Ectodermal cell (in vitro differentiated cells): Measurements from ENCODE around the gene UNG.
"Not testable (repeated sequence)": the region's sequence is repeated elsewhere in the genome, so short reads cannot be mapped to it uniquely, and the experiment has no call there.

Source experiments
- H3K27ac ChIP-seq: 2 replicates; pipeline ENCODE4 v1.7.0; 2013; ENCODE audit warnings: mild to moderate bottlenecking, low read depth, low read length; ENCODE audit not compliant: insufficient read depth, poor library complexity, severe bottlenecking
- H3K27me3 ChIP-seq: 2 replicates; pipeline ENCODE4 v1.7.0; 2013; ENCODE audit warnings: mild to moderate bottlenecking, low read length; ENCODE audit not compliant: insufficient read depth, control insufficient read depth, poor library complexity, severe bottlenecking
- H3K36me3 ChIP-seq: one replicate; pipeline ENCODE4 v1.7.0; 2013; ENCODE audit warnings: low read length; ENCODE audit not compliant: control insufficient read depth, insufficient read depth
- H3K4me1 ChIP-seq: one replicate; pipeline ENCODE4 v1.7.0; 2013; ENCODE audit warnings: low read length; ENCODE audit not compliant: control insufficient read depth, insufficient read depth
- H3K4me3 ChIP-seq: 2 replicates; pipeline ENCODE4 v1.7.0; 2013; ENCODE audit warnings: low read depth, low read length, control low read depth; ENCODE audit not compliant: insufficient read depth
- H3K9me3 ChIP-seq: 2 replicates; pipeline ENCODE4 v1.7.0; 2013; ENCODE audit warnings: mild to moderate bottlenecking, low read length, moderate library complexity; ENCODE audit not compliant: control insufficient read depth
- WGBS, 2 experiments: methylation state at CpG; one replicate each; pipeline ENCODE4 v1.1.7; 2013; ENCODE audit warnings: missing lambda C conversion rate in 2 of 2; 5-methylcytosine and 5-hydroxymethylcytosine counted together

The UNG gene

DNA sequence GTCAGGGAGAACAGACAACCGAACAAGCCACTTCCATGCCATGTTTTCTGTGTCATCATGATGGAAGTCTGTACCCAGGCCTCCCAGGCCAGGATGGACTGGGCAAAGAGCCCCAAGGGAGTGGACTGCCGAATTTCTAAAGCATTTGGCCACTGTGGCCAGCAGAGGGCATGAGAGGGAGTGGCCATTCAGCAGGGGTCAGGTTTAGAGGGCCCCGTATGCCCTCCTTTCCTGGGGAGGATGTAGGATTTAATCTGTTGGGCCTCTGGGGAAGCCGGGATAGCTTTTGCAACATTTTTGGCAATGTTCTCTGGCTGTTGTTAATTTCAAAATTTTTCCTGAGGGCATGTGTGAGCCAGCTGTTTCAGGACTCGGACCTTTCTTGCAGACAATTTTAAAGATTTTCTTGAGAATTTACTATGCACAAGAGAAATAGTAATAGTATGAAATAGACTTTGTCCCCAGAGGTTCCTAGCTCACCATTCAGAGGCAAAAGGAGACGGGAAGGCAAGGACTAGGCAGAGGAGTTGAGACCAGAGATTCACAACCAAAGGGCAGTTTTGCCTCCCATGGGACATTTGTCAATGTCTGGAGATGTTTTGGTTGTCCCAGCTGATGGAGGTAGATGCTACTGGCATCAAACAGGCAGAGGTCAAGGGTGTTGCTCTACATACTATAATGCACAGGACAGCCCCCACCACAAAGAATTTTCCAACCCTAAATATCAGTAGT is 37.0 kb downstream of the UNG start:
- Histone ChIP-seq H3K4me3 (no peak overlapping the region), H3K9me3 (no peaks in the 10 kb centered on the region), H3K27ac (no peak overlapping the region), H3K4me1 (no peaks in the 10 kb centered on the region), H3K27me3 (no peaks in the 10 kb centered on the region), H3K36me3 (no peaks in the 10 kb centered on the region)
- 64 to 70% methylated on average over 6 of the region's 6 CpGs for WGBS, 2 experiments

GRCh38 chr12:109137055-109137454 is 39.7 kb downstream of the UNG start:
- H3K36me3 ChIP-seq, result no peaks in the 10 kb centered on the region
- H3K4me3 ChIP-seq, result no peak overlapping the region
- H3K9me3 ChIP-seq, result no peaks in the 10 kb centered on the region
- WGBS, 2 experiments, result 86 to 89% methylated on average over 2 of the region's 2 CpGs
- no peaks in the 10 kb centered on the region for H3K4me1 ChIP-seq
- H3K27ac ChIP-seq, result no peak overlapping the region
- no peaks in the 10 kb centered on the region for H3K27me3 ChIP-seq

GRCh38 chr12:109139360-109139759 is 42.0 kb downstream of the UNG start:
- WGBS, 2 experiments, result 91 to 92% methylated on average over 9 of the region's 9 CpGs
- H3K9me3 ChIP-seq, result no peaks in the 10 kb centered on the region
- no peak overlapping the region for H3K4me3 ChIP-seq
- no peaks in the 10 kb centered on the region for H3K36me3 ChIP-seq
- H3K27me3 ChIP-seq, result no peaks in the 10 kb centered on the region
- no peak overlapping the region for H3K27ac ChIP-seq
- no peaks in the 10 kb centered on the region for H3K4me1 ChIP-seq

DNA sequence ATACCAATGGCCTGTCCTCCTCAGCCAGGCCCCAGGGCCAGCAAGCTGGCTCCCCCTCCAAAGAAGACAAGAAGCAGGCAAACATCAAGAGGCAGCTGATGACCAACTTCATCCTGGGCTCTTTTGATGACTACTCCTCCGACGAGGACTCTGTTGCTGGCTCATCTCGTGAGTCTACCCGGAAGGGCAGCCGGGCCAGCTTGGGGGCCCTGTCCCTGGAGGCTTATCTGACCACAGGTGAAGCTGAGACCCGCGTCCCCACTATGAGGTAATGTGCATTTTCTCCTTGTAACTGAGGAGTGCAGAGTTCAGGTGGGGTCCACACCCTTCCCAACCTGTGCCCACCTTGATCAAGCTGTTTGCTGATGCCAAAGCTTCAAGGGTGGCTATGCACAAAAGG is 42.4 kb downstream of the UNG start:
- WGBS, 2 experiments, result 78% methylated on average over 7 of the region's 7 CpGs
- H3K4me1 ChIP-seq, result no peaks in the 10 kb centered on the region
- H3K9me3 ChIP-seq, result no peaks in the 10 kb centered on the region
- H3K27me3 ChIP-seq, result no peaks in the 10 kb centered on the region
- no peak overlapping the region for H3K4me3 ChIP-seq
- no peak overlapping the region for H3K27ac ChIP-seq
- H3K36me3 ChIP-seq, result no peaks in the 10 kb centered on the region

DNA sequence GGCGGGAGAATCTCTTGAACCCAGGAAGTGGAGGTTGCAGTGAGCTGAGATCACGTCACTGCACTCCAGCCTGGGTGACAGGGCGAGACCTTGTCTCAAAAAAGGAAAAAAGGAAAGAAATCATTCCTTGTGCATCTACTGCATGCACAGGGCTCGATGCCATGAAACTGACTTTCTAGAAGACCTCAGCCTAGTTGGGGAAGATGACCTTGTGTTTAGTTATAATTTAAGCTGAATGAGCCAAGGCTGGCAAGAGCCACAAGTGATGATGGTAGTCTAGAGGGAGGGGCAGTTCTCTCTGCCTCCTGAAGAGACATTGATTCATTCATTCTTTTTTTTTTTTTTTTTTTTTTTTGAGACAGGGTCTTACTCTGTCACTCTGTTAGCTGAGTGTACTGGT is 43.2 kb downstream of the UNG start:
- Histone ChIP-seq H3K4me1 (no peaks in the 10 kb centered on the region), H3K36me3 (no peaks in the 10 kb centered on the region), H3K27ac (no peak overlapping the region), H3K9me3 (no peaks in the 10 kb centered on the region), H3K27me3 (no peaks in the 10 kb centered on the region), H3K4me3 (no peak overlapping the region)
- WGBS, 2 experiments, result 93 to 95% methylated on average over 4 of the region's 4 CpGs

GRCh38 chr12:109144224-109144623 is 46.8 kb downstream of the UNG start:
- H3K36me3 ChIP-seq, result no peaks in the 10 kb centered on the region
- no peaks in the 10 kb centered on the region for H3K9me3 ChIP-seq
- H3K4me3 ChIP-seq, result no peak overlapping the region
- WGBS, 2 experiments, result 58 to 63% methylated on average over 4 of the region's 4 CpGs
- no peaks in the 10 kb centered on the region for H3K4me1 ChIP-seq
- H3K27me3 ChIP-seq, result no peaks in the 10 kb centered on the region
- no peak overlapping the region for H3K27ac ChIP-seq

- WGBS, 2 experiments, result 96 to 100% methylated on average over 1 of the region's 1 CpG
- H3K4me3 ChIP-seq, H3K4me1 ChIP-seq, H3K27me3 ChIP-seq, H3K27ac ChIP-seq, H3K9me3 ChIP-seq, H3K36me3 ChIP-seq: not testable (repeated sequence)
These were observed 49.7 kb downstream of the UNG start for GRCh38 chr12:109147126-109147525.

GRCh38 chr12:109147954-109148353 is 50.6 kb downstream of the UNG start:
- H3K9me3 ChIP-seq, result no peaks in the 10 kb centered on the region
- H3K27me3 ChIP-seq, result peaks cover 3% of the 10 kb centered on the region
- no peaks in the 10 kb centered on the region for H3K4me1 ChIP-seq
- 88 to 89% methylated on average over 2 of the region's 2 CpGs for WGBS, 2 experiments
- H3K36me3 ChIP-seq, result no peaks in the 10 kb centered on the region
- no peak overlapping the region for H3K4me3 ChIP-seq
- H3K27ac ChIP-seq, result no peak overlapping the region

GRCh38 chr12:109150124-109150640 is 52.8 kb downstream of the UNG start:
- Histone ChIP-seq H3K27me3 (peaks cover 16% of the 10 kb centered on the region), H3K9me3 (no peaks in the 10 kb centered on the region), H3K27ac (no peak overlapping the region), H3K4me1 (no peaks in the 10 kb centered on the region), H3K4me3 (no peak overlapping the region), H3K36me3 (no peaks in the 10 kb centered on the region)
- WGBS, 2 experiments, result 88 to 93% methylated on average over 9 of the region's 9 CpGs

GRCh38 chr12:109151457-109151856 is 54.1 kb downstream of the UNG start:
- H3K27me3 ChIP-seq, result peaks cover 22% of the 10 kb centered on the region

More at GRCh38 chr12:109151457-109151856, 54.1 kb downstream of the UNG start:
- WGBS, 2 experiments, result 92 to 93% methylated on average over 4 of the region's 4 CpGs
- Histone ChIP-seq H3K36me3 (no peaks in the 10 kb centered on the region), H3K27ac (no peak overlapping the region), H3K4me3 (no peak overlapping the region), H3K4me1 (no peaks in the 10 kb centered on the region), H3K9me3 (no peaks in the 10 kb centered on the region)
